HEK293T (cell line): ENCODE data around the gene PDZD7.

Experiments used
- BHLHE40 ChIP-seq: fragments of 450-650 bp; IDR thresholded peaks from 2 replicates; pipeline ENCODE4 v1.6.1; 2016; ENCODE audit warnings: mild to moderate bottlenecking, moderate library complexity, borderline replicate concordance
- CTBP1 ChIP-seq: fragments of 450-650 bp; IDR thresholded peaks from 2 replicates; pipeline ENCODE4 v1.6.1; 2016; ENCODE audit warnings: borderline replicate concordance
- FOXA1 ChIP-seq: fragments of 450-650 bp; IDR thresholded peaks from 2 replicates; pipeline ENCODE4 v1.6.1; 2016; ENCODE audit warnings: mild to moderate bottlenecking
- FOXM1 ChIP-seq: fragments of 450-650 bp; IDR thresholded peaks from 2 replicates; pipeline ENCODE4 v1.6.1; 2017; ENCODE audit warnings: mild to moderate bottlenecking, borderline replicate concordance
- HDGF ChIP-seq: fragments of 450-650 bp; IDR thresholded peaks from 2 replicates; pipeline ENCODE4 v1.6.1; 2017; ENCODE audit warnings: antibody characterized with exemption, borderline replicate concordance
- L3MBTL2 ChIP-seq: fragments of 450-650 bp; conservative IDR thresholded peaks from 2 replicates; pipeline ENCODE4 v1.6.1; 2016; ENCODE audit warnings: mild to moderate bottlenecking
- SP1 ChIP-seq: fragments of 450-650 bp; IDR thresholded peaks from 2 replicates; pipeline ENCODE4 v1.6.1; 2017
- SUZ12 ChIP-seq: fragments of 450-650 bp; IDR thresholded peaks from 2 replicates; pipeline ENCODE4 v1.6.1; 2016; ENCODE audit warnings: mild to moderate bottlenecking
- TARDBP ChIP-seq: fragments of 450-650 bp; IDR thresholded peaks from 2 replicates; pipeline ENCODE4 v1.6.1; 2016
- TF ChIP-seq, protein P1 (sequence below): fragments of 450-650 bp; IDR thresholded peaks from 2 replicates; pipeline ENCODE4 v1.6.1; 2016

DNA sequence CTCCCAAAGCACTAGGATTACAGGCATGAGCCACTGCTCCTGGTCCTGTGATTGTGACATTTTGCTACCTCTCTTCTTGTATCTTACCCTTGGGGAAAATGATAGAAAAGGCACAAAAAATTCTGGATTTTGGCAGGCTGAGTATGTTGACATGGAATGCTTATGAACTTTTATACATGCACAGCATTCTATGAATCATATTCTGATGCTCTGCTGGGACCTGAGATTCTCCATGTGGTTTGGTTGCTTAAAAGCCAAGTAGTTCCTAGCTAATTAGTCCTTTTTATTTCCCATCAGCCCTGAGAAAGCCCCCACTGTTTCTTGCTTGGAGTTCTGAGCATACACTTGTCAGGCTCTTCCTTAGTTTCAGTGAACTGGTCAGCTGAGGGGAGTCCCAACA, 22.6 kb upstream of the PDZD7 start:
- TF ChIP-seq SUZ12 (no peak), BHLHE40 (no peak), FOXA1 (no peak), FOXM1 (no peak), L3MBTL2 (no peak), SP1 (no peak), TARDBP (no peak), CTBP1 (no peak), HDGF (no peak)
- TF ChIP-seq, protein P1, sequence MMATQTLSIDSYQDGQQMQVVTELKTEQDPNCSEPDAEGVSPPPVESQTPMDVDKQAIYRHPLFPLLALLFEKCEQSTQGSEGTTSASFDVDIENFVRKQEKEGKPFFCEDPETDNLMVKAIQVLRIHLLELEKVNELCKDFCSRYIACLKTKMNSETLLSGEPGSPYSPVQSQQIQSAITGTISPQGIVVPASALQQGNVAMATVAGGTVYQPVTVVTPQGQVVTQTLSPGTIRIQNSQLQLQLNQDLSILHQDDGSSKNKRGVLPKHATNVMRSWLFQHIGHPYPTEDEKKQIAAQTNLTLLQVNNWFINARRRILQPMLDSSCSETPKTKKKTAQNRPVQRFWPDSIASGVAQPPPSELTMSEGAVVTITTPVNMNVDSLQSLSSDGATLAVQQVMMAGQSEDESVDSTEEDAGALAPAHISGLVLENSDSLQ = no peak
